H1 (cell line): ENCODE results near the gene ZMYND15.

Source experiments
- ATF3 ChIP-seq: IDR thresholded peaks from 2 replicates; pipeline ENCODE4 v1.6.1; 2011; ENCODE audit warnings: low read depth, mild to moderate bottlenecking, low read length; ENCODE audit not compliant: insufficient read depth
- BACH1 ChIP-seq: IDR thresholded peaks from 2 replicates; pipeline ENCODE4 v1.6.1; 2012; ENCODE audit warnings: low read length, improper control_type of control experiment
- CTCF ChIP-seq, 3 experiments: IDR thresholded peaks; 1 replicate in 2 of 3; 2 replicates in 1 of 3; pipeline versions ENCODE4 v1.5.1 to v1.6.1; 2011; ENCODE audit warnings: low read length in 3 of 3, mild to moderate bottlenecking in 3 of 3, inconsistent platforms in 2 of 3, low read depth in 1 of 3, moderate library complexity in 1 of 3; ENCODE audit not compliant: insufficient read depth in 1 of 3; ENCODE audit errors: control extremely low read depth in 1 of 3
- GABPA ChIP-seq: IDR thresholded peaks from 2 replicates; pipeline ENCODE4 v1.6.1; 2011; ENCODE audit warnings: mild to moderate bottlenecking, low read length, moderate library complexity, borderline replicate concordance; ENCODE audit not compliant: insufficient read depth
- GTF2F1 ChIP-seq: IDR thresholded peaks from 2 replicates; pipeline ENCODE4 v1.6.1; 2012; ENCODE audit warnings: low read depth, low read length, improper control_type of control experiment, borderline replicate concordance
- MAX ChIP-seq: IDR thresholded peaks from 2 replicates; pipeline ENCODE4 v1.6.1; 2012; ENCODE audit warnings: inconsistent platforms
- NANOG ChIP-seq: IDR thresholded peaks from 2 replicates; pipeline ENCODE4 v1.6.1; 2011; ENCODE audit warnings: low read length, low read depth, mild to moderate bottlenecking, inconsistent platforms; ENCODE audit not compliant: insufficient read depth, poor library complexity, severe bottlenecking
- POLR2A ChIP-seq, 2 experiments: IDR thresholded peaks; 1 replicate in 1 of 2; 2 replicates in 1 of 2; pipeline ENCODE4 v1.6.1; 2011; ENCODE audit warnings: low read depth in 2 of 2, low read length in 2 of 2, mild to moderate bottlenecking in 2 of 2; ENCODE audit errors: control extremely low read depth in 1 of 2
- POLR2AphosphoS5 ChIP-seq: IDR thresholded peaks from 2 replicates; pipeline ENCODE4 v1.6.1; 2011; ENCODE audit warnings: low read depth, low read length

- TF ChIP-seq CTCF (IDR thresholded peaks at IDR 0.05; ENCODE audit: control extremely low read depth in 1 of 3, insufficient read depth in 1 of 3, low read depth in 1 of 3, low read length in 3 of 3) (no peak), POLR2A (IDR thresholded peaks at IDR 0.05; ENCODE audit: control extremely low read depth in 1 of 2, low read depth in 2 of 2, low read length in 2 of 2) (no peak), GABPA (no peak), GTF2F1 (no peak), POLR2AphosphoS5 (no peak), BACH1 (no peak), MAX (no peak), ATF3 (no peak), NANOG (no peak)
Measured at GRCh38 chr17:4742133-4742532, 2.5 kb downstream of the ZMYND15 start.
